ENCODE results near the gene ITM2B.
"Not testable (repeated sequence)": the region's sequence is repeated elsewhere in the genome, so short reads cannot be mapped to it uniquely, and the experiment has no call there.

The ITM2B gene

GRCh38 chr13:48194379-48194754 is 38.6 kb upstream of the ITM2B start:
- no peaks in the 10 kb centered on the region for H3K4me1 ChIP-seq (ENCODE audit: low read depth, poor library complexity, severe bottlenecking)
- no peak overlapping the region for H3K4me2 ChIP-seq
- H3K9ac ChIP-seq = no peak overlapping the region
- no peak overlapping the region for H3K27ac ChIP-seq
- H3K79me2 ChIP-seq (ENCODE audit: insufficient read depth, low read depth) = no peaks in the 10 kb centered on the region
- no peak for TF ChIP-seq CTCF (conservative IDR thresholded peaks at IDR 0.05; ENCODE audit: low read depth, low read length)
- no peak overlapping the region for H2AFZ ChIP-seq (ENCODE audit: low read depth)
- H4K20me1 ChIP-seq (ENCODE audit: insufficient read depth) = no peaks in the 10 kb centered on the region
- H3K4me3 ChIP-seq (IDR thresholded peaks at IDR 0.05; ENCODE audit: insufficient read depth, low read depth, low read length) = no peak overlapping the region
- no peaks in the 10 kb centered on the region for H3K36me3 ChIP-seq (ENCODE audit: insufficient read depth)
- H3K27me3 ChIP-seq (ENCODE audit: insufficient read depth, low read depth) = no peaks in the 10 kb centered on the region

GRCh38 chr13:48199404-48199946 is 33.5 kb upstream of the ITM2B start:
- TF ChIP-seq CTCF (conservative IDR thresholded peaks at IDR 0.05; ENCODE audit: low read depth, low read length) = no peak
- Histone ChIP-seq H3K79me2 (ENCODE audit: insufficient read depth, low read depth) (no peaks in the 10 kb centered on the region), H3K36me3 (ENCODE audit: insufficient read depth) (no peaks in the 10 kb centered on the region), H3K4me2 (no peak overlapping the region), H3K4me3 (IDR thresholded peaks at IDR 0.05; ENCODE audit: insufficient read depth, low read depth, low read length) (no peak overlapping the region), H4K20me1 (ENCODE audit: insufficient read depth) (no peaks in the 10 kb centered on the region), H3K4me1 (ENCODE audit: low read depth, poor library complexity, severe bottlenecking) (no peaks in the 10 kb centered on the region), H3K9ac (no peak overlapping the region), H2AFZ (ENCODE audit: low read depth) (no peak overlapping the region), H3K27ac (no peak overlapping the region), H3K27me3 (ENCODE audit: insufficient read depth, low read depth) (no peaks in the 10 kb centered on the region)

DNA sequence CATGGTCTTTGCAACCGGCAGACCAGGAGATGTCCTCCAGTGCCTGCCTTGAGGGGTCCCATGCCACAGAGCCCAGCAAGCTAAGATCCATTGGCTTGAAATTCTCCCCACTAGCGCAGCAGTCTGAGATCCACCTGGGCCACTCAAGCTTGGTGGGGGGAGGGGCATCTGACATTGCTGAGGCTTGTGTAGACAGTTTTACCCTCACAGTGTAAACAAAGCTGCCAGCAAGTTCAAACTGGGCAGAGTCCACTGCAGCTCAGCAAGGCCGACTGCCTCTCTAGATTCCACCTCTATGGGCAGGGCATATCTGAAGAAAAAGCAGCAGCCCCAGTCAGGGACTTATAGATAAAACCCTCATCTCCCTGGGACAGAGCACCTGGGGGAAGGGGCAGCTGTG is 32.0 kb upstream of the ITM2B start:
- Histone ChIP-seq H3K27ac (no peak overlapping the region), H3K4me3 (IDR thresholded peaks at IDR 0.05; ENCODE audit: insufficient read depth, low read depth, low read length) (no peak overlapping the region), H2AFZ (ENCODE audit: low read depth) (no peak overlapping the region), H3K27me3 (ENCODE audit: insufficient read depth, low read depth) (no peaks in the 10 kb centered on the region), H4K20me1 (ENCODE audit: insufficient read depth) (no peaks in the 10 kb centered on the region), H3K36me3 (ENCODE audit: insufficient read depth) (no peaks in the 10 kb centered on the region), H3K79me2 (ENCODE audit: insufficient read depth, low read depth) (no peaks in the 10 kb centered on the region), H3K4me1 (ENCODE audit: low read depth, poor library complexity, severe bottlenecking) (no peaks in the 10 kb centered on the region), H3K4me2 (no peak overlapping the region), H3K9ac (no peak overlapping the region)
- TF ChIP-seq CTCF (conservative IDR thresholded peaks at IDR 0.05; ENCODE audit: low read depth, low read length) = no peak

GRCh38 chr13:48207207-48207606 is 25.8 kb upstream of the ITM2B start:
- not testable (repeated sequence) for H3K9ac ChIP-seq; H2AFZ ChIP-seq (ENCODE audit: low read depth); H3K27me3 ChIP-seq (ENCODE audit: insufficient read depth, low read depth); H3K79me2 ChIP-seq (ENCODE audit: insufficient read depth, low read depth); H3K27ac ChIP-seq; H3K4me3 ChIP-seq (IDR thresholded peaks at IDR 0.05; ENCODE audit: insufficient read depth, low read depth, low read length); H3K4me1 ChIP-seq (ENCODE audit: low read depth, poor library complexity, severe bottlenecking); H3K4me2 ChIP-seq; H3K36me3 ChIP-seq (ENCODE audit: insufficient read depth); H4K20me1 ChIP-seq (ENCODE audit: insufficient read depth)

DNA sequence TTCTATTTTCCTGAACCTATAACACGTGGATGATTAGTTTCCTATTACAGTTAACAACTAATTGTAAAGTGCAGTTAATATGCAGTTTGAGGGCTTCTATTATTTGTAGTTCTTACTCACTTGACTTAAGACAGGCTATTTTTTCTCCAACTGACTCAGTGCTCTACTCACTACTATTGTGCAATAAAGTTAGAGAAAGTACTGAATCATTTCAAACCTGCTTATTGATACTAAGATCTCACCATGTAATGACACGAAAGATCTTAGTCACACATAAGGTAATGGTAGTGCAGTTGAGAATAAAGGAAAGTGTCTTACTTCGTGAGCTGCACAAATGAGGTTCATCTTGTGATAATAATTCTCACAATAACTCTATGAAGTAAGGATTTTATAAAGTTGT is 22.8 kb upstream of the ITM2B start:
- Histone ChIP-seq H3K4me2 (no peak overlapping the region), H3K27ac (no peak overlapping the region), H3K4me3 (IDR thresholded peaks at IDR 0.05; ENCODE audit: insufficient read depth, low read depth, low read length) (no peak overlapping the region), H3K79me2 (ENCODE audit: insufficient read depth, low read depth) (no peaks in the 10 kb centered on the region), H4K20me1 (ENCODE audit: insufficient read depth) (no peaks in the 10 kb centered on the region), H3K27me3 (ENCODE audit: insufficient read depth, low read depth) (no peaks in the 10 kb centered on the region), H3K36me3 (ENCODE audit: insufficient read depth) (no peaks in the 10 kb centered on the region), H3K4me1 (ENCODE audit: low read depth, poor library complexity, severe bottlenecking) (no peaks in the 10 kb centered on the region), H2AFZ (ENCODE audit: low read depth) (no peak overlapping the region), H3K9ac (no peak overlapping the region)
- TF ChIP-seq CTCF (conservative IDR thresholded peaks at IDR 0.05; ENCODE audit: low read depth, low read length) = no peak
